ENCODE results near the gene TECR.
"Not testable (repeated sequence)": the region's sequence is repeated elsewhere in the genome, so short reads cannot be mapped to it uniquely, and the experiment has no call there.

The TECR gene

DNA sequence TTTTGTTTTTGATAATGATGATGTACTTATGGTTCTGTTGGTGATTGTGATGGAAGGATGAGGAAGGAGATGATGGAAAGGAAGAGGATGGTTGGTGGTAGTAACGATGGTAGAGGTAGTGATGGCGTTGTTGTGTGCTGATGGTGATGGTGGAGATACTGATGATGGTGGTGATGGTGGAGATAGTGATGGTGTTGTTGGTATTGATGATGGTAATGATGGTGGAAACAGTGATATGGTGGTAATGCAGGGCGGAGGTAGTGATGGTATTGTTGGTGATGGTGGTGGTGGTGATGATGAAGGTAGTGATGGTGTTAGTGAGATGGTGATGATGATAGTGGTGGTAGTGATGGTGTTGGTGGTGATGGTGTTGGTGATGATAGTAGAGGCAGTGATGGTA lies 66.2 kb downstream of the TECR start:
- no peak for DNase-seq (ENCODE audit: low spot score)

DNA sequence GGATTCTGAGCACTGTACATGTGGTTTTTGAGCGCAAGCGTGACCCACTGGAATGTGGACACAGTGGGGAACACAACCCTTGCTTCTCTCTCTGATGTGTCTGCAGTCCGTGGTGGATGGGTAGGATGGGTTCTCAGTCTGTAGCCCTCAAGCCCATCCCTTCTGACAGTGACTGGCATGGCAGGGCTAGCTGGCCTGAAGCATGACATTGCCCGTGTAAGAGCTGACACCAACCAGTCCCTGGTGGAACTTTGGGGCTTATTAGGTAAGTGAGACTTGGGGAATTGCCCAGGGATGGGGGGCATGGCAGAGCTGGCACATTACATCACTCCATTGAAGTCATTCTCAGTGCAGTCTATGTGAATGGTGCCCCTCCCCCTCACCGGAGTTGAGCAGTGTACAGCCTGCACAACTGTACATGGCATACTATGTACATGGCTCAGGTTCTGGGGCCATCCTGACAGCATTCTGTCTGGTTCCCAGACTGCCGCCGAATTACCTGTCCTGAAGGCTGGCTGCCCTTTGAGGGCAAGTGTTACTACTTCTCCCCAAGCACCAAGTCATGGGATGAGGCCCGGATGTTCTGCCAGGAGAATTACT lies 70.3 kb downstream of the TECR start:
- no peak for DNase-seq (ENCODE audit: low spot score)

DNA sequence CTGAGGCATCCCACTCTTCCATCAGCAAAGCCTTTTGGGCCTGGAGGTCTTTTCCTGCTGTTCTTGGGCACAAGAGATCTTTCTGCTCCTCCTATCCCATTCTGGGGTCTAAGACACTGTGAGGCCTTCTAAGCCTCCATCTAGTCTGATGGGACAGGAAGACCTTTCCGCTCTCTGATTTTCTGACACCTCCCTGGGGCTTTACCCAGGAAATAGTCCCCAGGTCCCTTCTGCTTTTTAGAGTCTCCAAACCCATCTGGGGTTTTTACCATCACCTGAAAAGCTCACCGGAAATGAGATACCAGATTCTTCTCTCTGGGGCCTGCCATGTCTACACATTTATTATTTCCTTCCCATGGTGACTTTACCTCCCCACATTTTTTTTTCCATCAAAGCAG lies 74.6 kb downstream of the TECR start:
- no peak for DNase-seq (ENCODE audit: low spot score)

DNA sequence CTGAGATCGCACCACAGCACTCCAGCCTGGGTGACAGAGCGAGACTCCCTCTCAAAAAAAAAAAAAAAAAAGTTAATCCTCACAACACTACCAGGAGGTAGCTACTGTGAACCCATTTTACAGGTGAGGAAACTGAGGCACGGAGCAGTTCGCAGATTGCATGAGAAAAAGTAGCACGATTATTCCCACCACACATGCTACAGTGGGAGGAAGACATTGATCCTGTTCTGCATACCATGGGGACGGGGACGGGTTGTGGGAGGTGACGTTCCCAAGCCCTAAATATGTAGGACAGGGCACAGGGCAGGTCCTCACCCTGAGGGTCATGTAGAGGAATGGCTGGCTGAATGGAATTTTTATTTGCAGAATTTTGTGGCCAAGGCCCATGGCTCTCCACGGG lies 77.2 kb downstream of the TECR start:
- no peak for DNase-seq (ENCODE audit: low spot score)

DNA sequence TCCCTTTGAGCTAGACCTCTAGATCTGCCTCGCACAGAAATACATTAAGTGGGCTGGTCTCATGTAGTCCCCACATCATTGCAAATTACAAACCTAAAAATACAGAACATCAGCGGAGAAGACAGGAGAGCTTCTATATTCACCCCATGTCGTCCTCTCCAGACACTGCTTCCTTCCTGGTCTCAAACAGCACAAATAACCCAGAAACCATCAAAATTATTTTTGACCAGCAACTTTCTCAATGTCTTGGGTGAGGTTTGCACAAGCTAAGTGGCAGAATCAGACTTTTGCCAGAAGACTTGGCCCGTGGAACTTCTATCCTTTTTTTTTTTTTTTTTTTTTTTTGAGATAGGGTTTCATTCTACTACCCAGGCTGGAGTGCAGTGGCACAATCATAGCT lies 81.7 kb downstream of the TECR start:
- no peak for DNase-seq (ENCODE audit: low spot score)

DNA sequence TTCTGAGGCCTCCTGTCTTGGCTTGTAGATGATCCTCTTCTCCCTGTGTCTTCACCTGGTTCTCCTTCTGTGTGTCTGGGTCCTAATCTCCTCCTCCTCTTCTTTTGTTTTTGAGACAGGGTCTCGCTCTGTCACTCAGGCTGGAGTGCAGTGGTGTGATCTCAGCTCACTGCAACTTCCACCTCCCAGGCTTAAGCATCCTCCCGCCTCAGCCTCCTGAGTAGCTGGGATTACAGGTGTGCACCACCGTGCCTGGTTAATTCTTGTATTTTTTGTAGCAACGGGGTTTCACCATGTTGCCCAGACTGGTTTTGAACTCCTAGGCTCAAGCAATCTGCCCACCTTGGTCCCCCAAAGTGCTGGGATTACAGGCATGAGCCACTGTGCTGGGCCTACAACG lies 82.8 kb downstream of the TECR start:
- not testable (repeated sequence) for DNase-seq (ENCODE audit: low spot score)

DNA sequence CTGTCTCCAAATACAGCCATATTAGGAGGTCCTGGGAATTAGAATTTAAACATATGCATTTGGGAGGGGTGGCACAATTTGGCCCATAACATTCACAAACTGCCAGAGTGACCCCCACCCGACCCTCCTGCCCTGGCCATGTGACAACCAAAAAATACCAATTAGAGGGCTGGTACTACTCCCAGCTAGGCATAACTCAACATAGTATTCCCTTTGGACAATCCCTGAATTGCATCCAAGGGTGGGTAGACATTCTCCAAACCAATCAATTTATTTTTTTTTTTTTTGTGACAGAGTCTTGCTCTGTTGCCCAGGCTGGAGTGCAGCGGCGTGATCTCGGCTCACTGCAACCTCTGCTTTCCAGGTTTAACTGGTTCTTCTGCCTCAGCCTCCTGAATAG lies 83.3 kb downstream of the TECR start:
- DNase-seq (ENCODE audit: low spot score): no peak

DNA sequence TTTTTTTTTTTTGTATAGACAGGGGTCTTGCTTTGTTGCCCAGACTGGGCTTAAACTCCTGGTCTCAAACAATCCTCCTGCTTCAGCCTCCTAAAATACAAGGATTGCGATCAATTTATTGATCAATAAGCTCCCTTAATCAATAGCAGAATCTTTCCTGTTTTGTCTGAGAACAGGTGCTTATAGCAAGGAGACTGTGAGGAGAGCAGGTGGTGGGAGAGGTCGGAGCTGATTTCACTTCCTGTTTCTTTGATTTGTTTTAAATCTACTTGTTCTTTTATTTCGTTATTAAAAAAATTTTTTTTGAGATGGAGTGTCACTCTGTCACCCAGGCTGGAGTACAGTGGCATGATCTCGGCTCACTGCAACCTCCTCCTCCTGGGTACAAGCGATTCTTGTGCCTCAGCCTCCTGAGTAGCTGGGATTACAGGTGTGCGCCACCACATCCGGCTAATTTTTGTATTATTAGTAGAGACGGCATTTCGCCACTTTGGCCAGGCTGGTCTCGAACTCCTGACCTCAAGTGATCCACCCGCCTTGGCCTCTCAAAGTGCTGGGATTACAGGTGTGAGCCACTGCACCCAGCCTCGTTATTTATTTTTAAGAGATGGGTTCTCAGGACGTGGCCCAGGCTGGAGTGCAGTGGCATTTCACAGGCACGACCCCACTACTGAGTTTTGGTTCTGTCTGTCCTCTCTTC lies 84.2 kb downstream of the TECR start:
- not testable (repeated sequence) for DNase-seq (ENCODE audit: low spot score)

DNA sequence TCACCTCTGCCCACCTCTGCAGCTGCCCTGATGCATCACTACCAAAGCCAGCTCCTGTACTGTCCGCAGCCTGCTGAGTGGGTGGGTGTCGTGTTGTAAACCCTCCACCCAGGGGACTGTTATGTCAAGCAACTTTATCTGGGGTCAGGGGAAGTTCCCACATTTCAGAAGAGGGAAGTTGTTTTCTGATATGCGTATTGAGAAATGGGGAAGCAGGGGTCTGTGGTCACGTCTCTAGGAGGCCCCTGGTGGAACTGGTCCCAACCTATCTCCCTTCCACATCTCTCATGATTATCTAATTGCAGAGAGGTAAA lies 84.7 kb downstream of the TECR start:
- no peak for DNase-seq (ENCODE audit: low spot score)
